ENCODE results near the gene CYP51A1. TPM values are rescaled to one million over a fixed set of nuclear protein-coding genes. Genes with fewer than 3 reads are reported as not detected.
"Not testable (repeated sequence)": the region's sequence is repeated elsewhere in the genome, so short reads cannot be mapped to it uniquely, and the experiment has no call there.

CYP51A1 gene
- polyA plus RNA-seq, 3 donors: 5.9 to 32.4 (median 27.4) TPM

DNA sequence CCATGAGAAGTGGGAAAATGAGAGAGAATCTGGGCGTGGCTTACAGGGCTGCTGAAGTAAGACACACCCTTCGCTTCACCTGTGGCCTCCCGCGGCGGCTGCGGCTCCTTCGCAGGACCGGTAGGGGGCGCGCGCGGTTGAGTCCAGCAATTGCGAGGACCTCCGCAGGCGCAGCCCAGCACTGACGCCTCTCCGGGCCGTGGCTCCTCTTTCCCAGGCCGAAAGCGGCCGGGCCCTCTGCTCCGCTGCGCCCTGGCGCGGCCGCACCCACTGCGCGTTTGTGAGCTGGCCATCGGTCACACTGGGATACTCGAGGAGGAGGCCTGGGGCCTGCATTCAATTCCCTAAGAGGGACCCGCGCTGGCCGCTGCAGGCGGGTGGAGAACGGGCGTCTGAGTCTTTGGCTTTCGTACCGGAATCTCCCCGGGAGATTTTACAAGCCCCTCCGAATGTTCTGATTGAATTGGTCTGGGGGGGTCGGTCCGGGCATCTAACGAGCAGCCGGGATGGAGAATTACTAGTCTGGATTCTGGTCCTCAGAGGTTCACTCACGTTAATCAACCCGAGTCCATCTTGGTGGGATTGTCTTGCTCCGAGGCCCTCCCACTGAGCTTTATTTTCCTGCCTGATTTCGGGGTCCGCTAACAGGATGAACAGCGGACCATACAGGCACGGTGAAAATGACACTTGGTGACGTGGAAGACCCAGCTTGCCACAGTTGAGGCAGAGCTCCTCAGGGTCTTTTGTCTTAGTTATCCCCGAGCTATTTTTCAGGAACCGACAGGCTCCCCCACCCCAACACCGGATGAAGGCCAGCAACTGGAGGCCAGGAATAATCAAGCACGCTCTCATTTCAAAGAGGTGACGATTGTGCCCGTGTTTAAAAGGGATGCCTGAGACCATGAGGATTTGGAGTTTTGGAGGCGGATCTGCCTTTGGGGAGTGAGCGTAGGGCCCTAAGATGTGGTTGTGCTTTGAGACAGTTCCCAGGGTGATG, 44.9 kb upstream of the CYP51A1 start, which contains the start of gene LRRD1:
Gene LRRD1 (minus strand): TSS at position 215 of the 997 bp plus-strand sequence. CDS start 13,940 bp downstream, outside the sequence.
- peaks cover 17 to 23% (median 17%) of the 10 kb centered on the region in 3 donors for H3K27me3 Mint-ChIP-seq (ENCODE audit: low read depth in 3 of 3)
- Histone ChIP-seq H3K79me2 (ENCODE audit: insufficient read depth, low read length) (no peaks in the 10 kb centered on the region), H2AFZ (ENCODE audit: insufficient read depth, low read depth, low read length, poor library complexity, severe bottlenecking) (peak within 1 kb of the TSS; percentile 97), H3K27me3 (ENCODE audit: control insufficient read depth in 2 of 2, insufficient read depth in 2 of 2, low read length in 2 of 2) (peaks cover 0 to 15% of the 10 kb centered on the region in 2 donors), H4K20me1 (ENCODE audit: insufficient read depth, low read length) (no peaks in the 10 kb centered on the region), H3K9ac (ENCODE audit: insufficient read depth, low read length, poor library complexity, severe bottlenecking) (peak within 1 kb of the TSS; percentile 71), H3K27ac (ENCODE audit: low read depth in 1 of 2, low read length in 2 of 2) (no peak within 1 kb of the TSS), H3K4me3 (replicated peaks in 1 of 3; ENCODE audit: low read depth in 2 of 3, low read length in 3 of 3) (peak within 1 kb of the TSS; percentile 39 to 76 (median 49)), H3K9me3 (replicated peaks in 1 of 2; ENCODE audit: control insufficient read depth in 1 of 2, insufficient read depth in 1 of 2, low read length in 2 of 2) (no peaks in the 10 kb centered on the region), H3K36me3 (replicated peaks in 1 of 2; ENCODE audit: control insufficient read depth in 1 of 2, insufficient read depth in 2 of 2, low read length in 2 of 2) (no peaks in the 10 kb centered on the region), H3K4me2 (replicated peaks; ENCODE audit: extremely low read depth, low read length, poor library complexity, severe bottlenecking) (peak within 1 kb of the TSS; percentile 81), H3K4me1 (ENCODE audit: control insufficient read depth in 1 of 2, insufficient read depth in 2 of 2, low read length in 2 of 2) (peaks cover 8% of the 10 kb centered on the region in 2 donors)
- peak within 1 kb of the TSS; percentile 82 to 93 for H3K4me3 Mint-ChIP-seq
- peaks cover 11% of the 10 kb centered on the region for H3K4me1 Mint-ChIP-seq
- 3% methylated on average over 54 of the region's 60 CpGs for WGBS (ENCODE audit: insufficient coverage)
- DNase-seq: peak; percentile 71 to 80 (median 79)
- TF ChIP-seq, protein P1, sequence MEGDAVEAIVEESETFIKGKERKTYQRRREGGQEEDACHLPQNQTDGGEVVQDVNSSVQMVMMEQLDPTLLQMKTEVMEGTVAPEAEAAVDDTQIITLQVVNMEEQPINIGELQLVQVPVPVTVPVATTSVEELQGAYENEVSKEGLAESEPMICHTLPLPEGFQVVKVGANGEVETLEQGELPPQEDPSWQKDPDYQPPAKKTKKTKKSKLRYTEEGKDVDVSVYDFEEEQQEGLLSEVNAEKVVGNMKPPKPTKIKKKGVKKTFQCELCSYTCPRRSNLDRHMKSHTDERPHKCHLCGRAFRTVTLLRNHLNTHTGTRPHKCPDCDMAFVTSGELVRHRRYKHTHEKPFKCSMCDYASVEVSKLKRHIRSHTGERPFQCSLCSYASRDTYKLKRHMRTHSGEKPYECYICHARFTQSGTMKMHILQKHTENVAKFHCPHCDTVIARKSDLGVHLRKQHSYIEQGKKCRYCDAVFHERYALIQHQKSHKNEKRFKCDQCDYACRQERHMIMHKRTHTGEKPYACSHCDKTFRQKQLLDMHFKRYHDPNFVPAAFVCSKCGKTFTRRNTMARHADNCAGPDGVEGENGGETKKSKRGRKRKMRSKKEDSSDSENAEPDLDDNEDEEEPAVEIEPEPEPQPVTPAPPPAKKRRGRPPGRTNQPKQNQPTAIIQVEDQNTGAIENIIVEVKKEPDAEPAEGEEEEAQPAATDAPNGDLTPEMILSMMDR (IDR thresholded peaks at IDR 0.05): peak; percentile 99
- peak within 1 kb of the TSS in 1 of 7 donors; percentile 24 for H3K27ac Mint-ChIP-seq
- intact Hi-C loops (cut with micrococcal nuclease): no loop called here
- H3K9me3 Mint-ChIP-seq: peaks cover under 1 to 8% (median 5%) of the 10 kb centered on the region in 7 donors
- no peaks in the 10 kb centered on the region for H3K36me3 Mint-ChIP-seq

DNA sequence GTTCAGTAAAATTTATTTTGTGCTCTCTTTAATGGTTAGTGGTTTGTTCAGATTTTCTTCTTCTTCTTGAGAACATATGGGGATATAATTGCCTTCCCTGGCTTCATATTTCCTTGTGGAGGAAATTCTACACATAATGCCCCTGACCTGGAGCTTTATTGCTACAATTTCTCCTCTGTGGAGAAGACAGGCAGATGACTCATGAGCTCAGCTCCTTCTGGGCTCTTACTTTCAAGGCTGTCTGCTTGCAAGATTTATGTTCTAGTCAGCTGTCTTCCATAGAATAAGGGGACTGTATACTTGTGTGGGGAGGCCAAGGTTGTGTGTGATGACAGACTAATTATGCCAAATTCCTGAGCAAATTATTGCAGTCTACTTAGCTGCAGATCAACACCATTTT, 43.1 kb upstream of the CYP51A1 start:
- H3K4me3 ChIP-seq (replicated peaks in 1 of 3; ENCODE audit: low read depth in 2 of 3, low read length in 3 of 3): no peak overlapping the region
- intact Hi-C loops (cut with micrococcal nuclease): no loop called here
- no peak overlapping the region for H3K4me3 Mint-ChIP-seq

GRCh38 chr7:92169529-92169928, 35.3 kb upstream of the CYP51A1 start:
- H2AFZ ChIP-seq (ENCODE audit: insufficient read depth, low read depth, low read length, poor library complexity, severe bottlenecking); intact Hi-C loops (cut with micrococcal nuclease); H3K4me3 Mint-ChIP-seq; H3K27me3 Mint-ChIP-seq (ENCODE audit: low read depth in 3 of 3); H3K4me1 ChIP-seq (ENCODE audit: control insufficient read depth in 1 of 2, insufficient read depth in 2 of 2, low read length in 2 of 2); H3K4me2 ChIP-seq (replicated peaks; ENCODE audit: extremely low read depth, low read length, poor library complexity, severe bottlenecking); H3K36me3 Mint-ChIP-seq; H3K9ac ChIP-seq (ENCODE audit: insufficient read depth, low read length, poor library complexity, severe bottlenecking); H4K20me1 ChIP-seq (ENCODE audit: insufficient read depth, low read length); H3K4me3 ChIP-seq (replicated peaks in 1 of 3; ENCODE audit: low read depth in 2 of 3, low read length in 3 of 3); H3K79me2 ChIP-seq (ENCODE audit: insufficient read depth, low read length); H3K27me3 ChIP-seq (ENCODE audit: control insufficient read depth in 2 of 2, insufficient read depth in 2 of 2, low read length in 2 of 2); H3K9me3 ChIP-seq (replicated peaks in 1 of 2; ENCODE audit: control insufficient read depth in 1 of 2, insufficient read depth in 1 of 2, low read length in 2 of 2); H3K27ac ChIP-seq (ENCODE audit: low read depth in 1 of 2, low read length in 2 of 2); DNase-seq; H3K9me3 Mint-ChIP-seq; H3K27ac Mint-ChIP-seq; H3K4me1 Mint-ChIP-seq; H3K36me3 ChIP-seq (replicated peaks in 1 of 2; ENCODE audit: control insufficient read depth in 1 of 2, insufficient read depth in 2 of 2, low read length in 2 of 2): not testable (repeated sequence)
- no CpG with 5 or more reads among the region's 2 CpGs for WGBS (ENCODE audit: insufficient coverage)

More for the DNA sequence above, 43.1 kb upstream of the CYP51A1 start:
- Histone ChIP-seq H3K9me3 (replicated peaks in 1 of 2; ENCODE audit: control insufficient read depth in 1 of 2, insufficient read depth in 1 of 2, low read length in 2 of 2) (no peaks in the 10 kb centered on the region), H3K9ac (ENCODE audit: insufficient read depth, low read length, poor library complexity, severe bottlenecking) (no peak overlapping the region), H3K79me2 (ENCODE audit: insufficient read depth, low read length) (no peaks in the 10 kb centered on the region), H3K27ac (ENCODE audit: low read depth in 1 of 2, low read length in 2 of 2) (no peak overlapping the region), H3K4me1 (ENCODE audit: control insufficient read depth in 1 of 2, insufficient read depth in 2 of 2, low read length in 2 of 2) (peaks cover 8% of the 10 kb centered on the region in 2 donors), H2AFZ (ENCODE audit: insufficient read depth, low read depth, low read length, poor library complexity, severe bottlenecking) (no peak overlapping the region), H3K27me3 (ENCODE audit: control insufficient read depth in 2 of 2, insufficient read depth in 2 of 2, low read length in 2 of 2) (peaks cover 0 to 15% of the 10 kb centered on the region in 2 donors), H3K36me3 (replicated peaks in 1 of 2; ENCODE audit: control insufficient read depth in 1 of 2, insufficient read depth in 2 of 2, low read length in 2 of 2) (no peaks in the 10 kb centered on the region), H3K4me2 (replicated peaks; ENCODE audit: extremely low read depth, low read length, poor library complexity, severe bottlenecking) (no peak overlapping the region), H4K20me1 (ENCODE audit: insufficient read depth, low read length) (no peaks in the 10 kb centered on the region)
- Mint-ChIP-seq H3K36me3 (no peaks in the 10 kb centered on the region), H3K4me1 (peaks cover 11% of the 10 kb centered on the region), H3K27ac (no peak overlapping the region), H3K27me3 (ENCODE audit: low read depth in 3 of 3) (peaks cover 17 to 23% (median 19%) of the 10 kb centered on the region in 3 donors), H3K9me3 (peaks cover 0 to 3% (median 2%) of the 10 kb centered on the region in 7 donors)
- no peak for DNase-seq
- TF ChIP-seq, protein P1 (IDR thresholded peaks at IDR 0.05): no peak

Measured in CD14-positive monocyte (primary cell).